Measurements from ENCODE around the gene TMEM74B.
"Not testable (repeated sequence)": the region's sequence is repeated elsewhere in the genome, so short reads cannot be mapped to it uniquely, and the experiment has no call there.

Gene TMEM74B

GRCh38 chr20:1178103-1178502 is 6.7 kb downstream of the TMEM74B start:
- DNase-seq, result no peak

- no peak for DNase-seq
These were observed 7.1 kb downstream of the TMEM74B start for GRCh38 chr20:1177680-1178079.

GRCh38 chr20:1174787-1175186 is 10.0 kb downstream of the TMEM74B start:
- no peak for DNase-seq

- no peak for DNase-seq
These were observed 11.1 kb downstream of the TMEM74B start for GRCh38 chr20:1173698-1174097.

- DNase-seq, result no peak
These were observed 13.2 kb downstream of the TMEM74B start for GRCh38 chr20:1171461-1172093.

- no peak for DNase-seq
These were observed 15.6 kb downstream of the TMEM74B start for GRCh38 chr20:1169224-1169623.

- no peak for DNase-seq
These were observed 17.6 kb downstream of the TMEM74B start for GRCh38 chr20:1166948-1167720.

GRCh38 chr20:1165941-1166340 is 18.8 kb downstream of the TMEM74B start:
- no peak for DNase-seq

GRCh38 chr20:1165521-1165920 is 19.3 kb downstream of the TMEM74B start:
- no peak for DNase-seq

GRCh38 chr20:1164871-1165270 is 19.9 kb downstream of the TMEM74B start:
- no peak for DNase-seq

GRCh38 chr20:1163653-1164052 is 21.1 kb downstream of the TMEM74B start:
- DNase-seq, result no peak

- DNase-seq, result no peak
These were observed 21.7 kb downstream of the TMEM74B start for GRCh38 chr20:1163105-1163504.

GRCh38 chr20:1160991-1161390 is 23.8 kb downstream of the TMEM74B start:
- no peak for DNase-seq

GRCh38 chr20:1160496-1160895 is 24.3 kb downstream of the TMEM74B start:
- no peak for DNase-seq

GRCh38 chr20:1155342-1155741 is 29.4 kb downstream of the TMEM74B start:
- no peak for DNase-seq

- DNase-seq, result no peak
These were observed 30.1 kb downstream of the TMEM74B start for GRCh38 chr20:1154691-1155090.

- no peak for DNase-seq
These were observed 30.6 kb downstream of the TMEM74B start for GRCh38 chr20:1154226-1154625.

GRCh38 chr20:1150968-1151367 is 33.8 kb downstream of the TMEM74B start:
- no peak for DNase-seq

- DNase-seq, result no peak
These were observed 34.6 kb downstream of the TMEM74B start for GRCh38 chr20:1150218-1150617.

GRCh38 chr20:1149812-1150211 is 35.0 kb downstream of the TMEM74B start:
- not testable (repeated sequence) for DNase-seq

GRCh38 chr20:1146957-1147356 is 37.8 kb downstream of the TMEM74B start:
- DNase-seq, result no peak

- DNase-seq, result no peak
These were observed 40.2 kb downstream of the TMEM74B start for GRCh38 chr20:1144401-1145172.

GRCh38 chr20:1137236-1137635 is 47.5 kb downstream of the TMEM74B start:
- DNase-seq, result no peak

- no peak for DNase-seq
These were observed 49.9 kb downstream of the TMEM74B start for GRCh38 chr20:1134836-1135235.

All from CD4-positive, alpha-beta T cell treated with Interleukin-12 subunit alpha and Interleukin-12 subunit beta, for 1 hour (primary cell).